Muscle layer of duodenum (tissue), 2 donors: Measurements from ENCODE around the gene SLU7.

Experiments used
- H3K27ac ChIP-seq: one replicate; pipeline ENCODE4 v1.7.0; 2013; ENCODE audit warnings: mild to moderate bottlenecking, low read length
- H3K27me3 ChIP-seq: one replicate; pipeline ENCODE4 v1.7.0; 2013; ENCODE audit warnings: low read depth, mild to moderate bottlenecking, control low read depth, low read length
- H3K36me3 ChIP-seq, 2 donors: one replicate each; pipeline ENCODE4 v1.7.0; 2013; ENCODE audit warnings: low read length in 2 of 2, control low read depth in 1 of 2, mild to moderate bottlenecking in 1 of 2; ENCODE audit not compliant: insufficient read depth in 2 of 2, control insufficient read depth in 1 of 2
- H3K4me1 ChIP-seq, 2 donors: one replicate each; pipeline ENCODE4 v1.7.0; 2013; ENCODE audit warnings: low read length in 2 of 2, mild to moderate bottlenecking in 2 of 2, control low read depth in 1 of 2, moderate library complexity in 1 of 2; ENCODE audit not compliant: insufficient read depth in 2 of 2, control insufficient read depth in 1 of 2
- H3K4me3 ChIP-seq, 2 donors: one replicate each; pipeline ENCODE4 v1.7.0; 2013; ENCODE audit warnings: low read length in 2 of 2, low read depth in 1 of 2, mild to moderate bottlenecking in 1 of 2
- H3K9me3 ChIP-seq, 2 donors: one replicate each; pipeline ENCODE4 v1.7.0; 2013; ENCODE audit warnings: low read length in 2 of 2, control low read depth in 1 of 2, mild to moderate bottlenecking in 1 of 2; ENCODE audit not compliant: control insufficient read depth in 1 of 2
- donor health status: healthy.

SLU7 gene

DNA sequence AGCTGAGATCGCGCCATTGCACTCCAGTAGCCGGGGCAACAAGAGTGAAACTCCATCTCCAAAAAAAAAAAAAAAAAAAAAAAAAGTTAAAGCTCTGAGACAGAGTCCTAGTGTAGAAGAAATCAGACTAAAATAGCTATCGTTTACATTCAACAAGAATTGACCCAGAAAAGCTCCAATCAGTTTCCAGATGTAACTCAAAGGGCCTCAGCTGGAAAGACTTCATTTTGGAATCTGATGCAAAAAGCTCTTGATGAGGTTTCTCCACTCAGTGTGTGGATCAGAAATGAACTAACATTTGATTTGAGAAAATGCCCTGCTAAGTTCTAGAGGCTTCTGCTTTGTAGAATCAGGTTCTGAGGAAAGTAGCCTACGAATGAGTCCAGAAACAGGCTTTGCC is 41.2 kb downstream of the SLU7 start:
- Histone ChIP-seq H3K36me3 (no peaks in the 10 kb centered on the region), H3K27ac (no peak overlapping the region), H3K4me3 (no peak overlapping the region), H3K9me3 (no peaks in the 10 kb centered on the region), H3K27me3 (no peaks in the 10 kb centered on the region), H3K4me1 (peaks cover 0 to 4% of the 10 kb centered on the region in 2 donors)

DNA sequence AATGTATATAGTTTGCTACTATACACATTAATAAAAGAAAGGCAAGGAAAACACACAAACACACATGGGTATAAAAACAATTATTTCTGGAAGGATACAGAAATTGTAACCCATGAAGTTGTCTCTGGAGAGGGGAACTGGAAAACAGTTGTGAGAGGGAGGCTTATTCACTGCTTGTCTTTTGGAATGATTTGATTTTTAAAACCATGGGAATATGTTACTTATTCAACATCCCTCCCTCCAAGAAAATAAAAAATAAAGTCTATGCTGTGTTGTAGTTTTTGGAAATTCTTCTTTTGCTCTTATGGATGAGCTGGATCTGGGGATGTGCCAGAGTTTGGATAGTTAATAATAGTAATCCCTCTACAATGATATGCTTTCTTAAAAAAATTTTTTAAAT is 42.5 kb downstream of the SLU7 start:
- H3K4me3 ChIP-seq = no peak overlapping the region
- peaks cover 0 to 4% of the 10 kb centered on the region in 2 donors for H3K4me1 ChIP-seq
- H3K9me3 ChIP-seq = no peaks in the 10 kb centered on the region
- H3K27me3 ChIP-seq = no peaks in the 10 kb centered on the region
- H3K27ac ChIP-seq = no peak overlapping the region
- no peaks in the 10 kb centered on the region for H3K36me3 ChIP-seq

DNA sequence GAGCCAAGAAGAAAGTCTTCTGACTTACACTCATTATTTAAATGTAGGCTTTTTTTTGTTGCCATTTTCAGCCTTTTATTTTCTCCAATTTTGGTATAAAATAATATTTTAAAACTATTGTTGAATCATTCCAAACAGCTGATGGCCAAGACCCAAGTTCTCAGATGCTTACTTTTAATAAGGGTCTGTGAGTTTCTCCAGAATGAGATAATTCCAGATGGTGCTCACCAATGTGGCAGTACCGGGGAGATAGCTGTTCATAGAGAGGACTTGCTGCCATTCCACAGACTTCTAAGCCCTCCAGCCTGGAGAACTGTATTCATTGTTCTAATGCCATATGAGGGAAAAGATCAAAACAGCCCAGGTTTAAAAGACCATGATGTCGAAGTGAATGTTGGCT is 43.2 kb downstream of the SLU7 start:
- H3K4me1 ChIP-seq = peaks cover 0 to 4% of the 10 kb centered on the region in 2 donors
- H3K4me3 ChIP-seq = no peak overlapping the region
- no peak overlapping the region for H3K27ac ChIP-seq
- no peaks in the 10 kb centered on the region for H3K9me3 ChIP-seq
- H3K36me3 ChIP-seq = no peaks in the 10 kb centered on the region
- no peaks in the 10 kb centered on the region for H3K27me3 ChIP-seq

DNA sequence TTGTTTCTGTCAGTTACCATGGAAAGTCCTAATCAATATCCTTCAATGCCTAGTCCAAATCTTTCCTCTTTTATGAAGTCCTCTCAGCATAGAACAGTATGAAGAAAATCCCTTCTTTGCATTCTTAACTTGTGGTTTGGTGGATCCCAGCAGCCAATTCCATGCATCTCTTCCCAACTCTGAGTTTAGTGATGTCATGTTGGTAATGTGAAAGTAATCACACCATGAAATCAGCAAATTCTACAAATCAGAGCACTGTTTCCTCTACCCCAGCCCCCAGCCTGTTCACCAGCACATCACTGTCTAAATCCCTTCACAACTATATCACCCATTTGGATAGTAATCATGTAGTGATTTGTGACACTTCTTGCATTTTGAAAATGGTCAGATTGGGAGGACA is 43.7 kb downstream of the SLU7 start:
- H3K4me3 ChIP-seq = no peak overlapping the region
- H3K36me3 ChIP-seq = no peaks in the 10 kb centered on the region

DNA sequence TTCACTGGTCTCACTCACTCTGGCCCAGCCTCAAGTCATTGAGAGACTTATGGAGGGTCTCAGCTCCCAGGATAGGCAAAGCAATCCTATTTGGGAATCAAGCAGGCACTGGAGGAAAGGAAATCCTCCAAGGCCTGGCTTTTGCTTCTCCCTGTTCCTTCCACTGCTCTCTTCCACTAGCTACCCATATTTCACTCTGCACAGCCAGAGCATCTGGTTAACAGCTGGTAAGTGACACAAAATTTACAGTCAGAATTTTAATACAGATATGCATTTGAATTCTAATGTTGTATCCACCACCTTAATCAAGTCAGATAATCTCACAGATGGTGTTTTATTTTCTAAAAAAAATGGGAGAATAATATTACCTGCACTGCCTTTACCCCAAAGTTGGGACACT is 47.6 kb downstream of the SLU7 start:
- no peaks in the 10 kb centered on the region for H3K36me3 ChIP-seq
- H3K27ac ChIP-seq = no peak overlapping the region
- H3K4me1 ChIP-seq = peaks cover 0 to 4% of the 10 kb centered on the region in 2 donors
- no peak overlapping the region for H3K4me3 ChIP-seq
- H3K27me3 ChIP-seq = no peaks in the 10 kb centered on the region
- no peaks in the 10 kb centered on the region for H3K9me3 ChIP-seq

More for the DNA sequence above, 43.7 kb downstream of the SLU7 start:
- Histone ChIP-seq H3K27ac (no peak overlapping the region), H3K27me3 (no peaks in the 10 kb centered on the region), H3K4me1 (peaks cover 0 to 4% of the 10 kb centered on the region in 2 donors), H3K9me3 (no peaks in the 10 kb centered on the region)

DNA sequence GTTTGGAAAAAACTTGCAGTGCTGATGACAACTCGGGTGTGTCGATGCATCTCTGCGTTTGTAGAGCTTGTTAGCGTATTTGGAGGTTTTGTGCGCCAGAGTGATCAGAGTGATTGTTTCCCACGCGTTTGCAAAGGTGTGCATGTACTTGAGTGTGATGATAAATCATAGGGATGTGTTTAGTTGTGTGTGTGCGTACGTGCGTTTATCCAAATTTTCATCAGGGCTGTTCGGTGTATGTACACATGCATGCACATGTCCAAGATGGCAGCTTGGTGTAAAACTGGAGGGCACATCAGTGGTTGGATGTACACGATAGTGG is 48.2 kb downstream of the SLU7 start:
- Histone ChIP-seq H3K36me3 (no peaks in the 10 kb centered on the region), H3K27ac (no peak overlapping the region), H3K9me3 (no peaks in the 10 kb centered on the region), H3K4me1 (no peaks in the 10 kb centered on the region), H3K4me3 (peak overlapping the region; percentile 64 to 79), H3K27me3 (no peaks in the 10 kb centered on the region)

DNA sequence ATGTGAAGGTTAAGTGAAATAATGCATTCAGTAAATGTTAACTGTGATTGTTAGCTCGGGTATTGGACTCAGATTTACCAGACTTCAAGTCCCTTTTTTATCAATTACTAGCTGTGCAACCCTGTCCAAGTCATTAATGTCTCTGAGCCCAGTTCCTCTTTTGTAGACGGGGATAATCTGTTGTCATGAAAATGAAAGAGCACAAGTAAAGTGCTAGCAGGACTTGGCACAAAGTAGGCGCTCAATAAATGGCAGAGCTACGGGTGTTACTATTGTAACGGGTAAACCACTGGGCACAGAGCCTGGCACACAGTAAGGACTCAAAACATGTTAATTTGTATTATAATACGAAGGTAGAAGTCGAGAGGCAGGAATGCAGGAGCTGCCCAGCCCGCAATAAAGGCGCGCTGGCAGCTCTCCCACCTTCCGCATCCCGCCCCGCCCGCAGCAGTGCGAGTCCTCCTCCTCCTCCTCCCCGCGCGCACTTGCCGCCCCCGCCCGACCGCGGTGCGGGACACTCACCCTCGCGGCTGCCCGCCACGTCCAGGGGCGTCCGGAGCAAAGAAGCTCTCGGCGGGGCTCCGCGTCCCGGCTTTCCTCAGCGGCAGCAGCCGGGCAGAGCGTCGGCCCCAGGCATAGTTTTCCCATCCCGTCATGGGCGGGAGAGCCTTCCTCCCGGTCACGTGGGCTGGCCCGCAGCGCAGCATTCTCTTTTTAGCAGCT is 48.7 kb downstream of the SLU7 start, which contains the start of gene C1QTNF2:
Gene C1QTNF2, minus strand, starts transcription at position 637 of the 723 bp plus-strand sequence. CDS start 15,615 bp downstream, outside the sequence.
- Histone ChIP-seq H3K36me3 (no peaks in the 10 kb centered on the region), H3K4me1 (no peaks in the 10 kb centered on the region), H3K4me3 (peak within 1 kb of the TSS; percentile 64 to 79), H3K9me3 (no peaks in the 10 kb centered on the region), H3K27ac (no peak within 1 kb of the TSS), H3K27me3 (no peaks in the 10 kb centered on the region)

DNA sequence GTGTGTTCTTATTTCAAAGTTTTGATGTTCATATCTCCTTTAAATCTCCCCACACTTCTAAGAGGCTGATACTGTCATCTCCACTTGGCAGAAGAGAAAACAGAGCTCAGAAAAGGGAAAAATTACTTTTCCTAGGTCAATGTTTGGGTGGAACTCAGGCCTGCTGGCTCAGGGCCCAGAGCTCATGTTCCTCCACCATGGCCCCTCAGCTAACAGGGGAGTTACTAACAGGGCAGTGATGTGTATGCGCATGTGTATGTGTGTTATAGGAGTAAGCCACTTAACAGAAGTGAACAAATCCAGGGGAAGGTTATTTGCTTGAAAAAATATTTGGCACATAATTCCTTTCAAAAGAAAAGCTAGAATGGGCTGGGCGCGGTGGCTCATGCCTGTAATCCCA is 51.0 kb downstream of the SLU7 start:
- H3K27me3 ChIP-seq = no peaks in the 10 kb centered on the region

DNA sequence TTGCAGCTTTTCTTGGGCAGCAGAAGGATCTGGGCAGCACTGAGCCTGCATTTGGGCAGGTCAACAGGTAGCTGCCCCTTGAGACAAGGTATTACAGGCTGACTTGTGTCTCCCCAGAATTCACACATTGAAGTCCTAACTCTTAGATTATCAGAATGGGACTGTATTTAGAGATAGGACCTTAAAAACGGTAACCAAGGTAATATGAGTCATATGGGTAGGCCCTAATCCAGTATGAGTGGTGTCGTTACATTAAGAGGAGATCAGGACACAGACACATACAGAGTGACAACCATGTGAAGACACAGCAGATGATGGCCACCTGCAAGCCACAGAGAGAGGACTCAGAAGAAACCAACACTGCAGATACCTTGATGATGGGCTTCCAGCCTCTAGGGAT is 51.6 kb downstream of the SLU7 start:
- Histone ChIP-seq H3K9me3 (no peaks in the 10 kb centered on the region), H3K4me3 (no peak overlapping the region), H3K36me3 (no peaks in the 10 kb centered on the region), H3K4me1 (peaks cover 4 to 5% of the 10 kb centered on the region in 2 donors), H3K27me3 (no peaks in the 10 kb centered on the region), H3K27ac (no peak overlapping the region)

More for the DNA sequence above, 51.0 kb downstream of the SLU7 start:
- H3K9me3 ChIP-seq = no peaks in the 10 kb centered on the region
- no peak overlapping the region for H3K4me3 ChIP-seq
- no peak overlapping the region for H3K27ac ChIP-seq
- no peaks in the 10 kb centered on the region for H3K36me3 ChIP-seq
- peaks cover 3 to 4% of the 10 kb centered on the region in 2 donors for H3K4me1 ChIP-seq

DNA sequence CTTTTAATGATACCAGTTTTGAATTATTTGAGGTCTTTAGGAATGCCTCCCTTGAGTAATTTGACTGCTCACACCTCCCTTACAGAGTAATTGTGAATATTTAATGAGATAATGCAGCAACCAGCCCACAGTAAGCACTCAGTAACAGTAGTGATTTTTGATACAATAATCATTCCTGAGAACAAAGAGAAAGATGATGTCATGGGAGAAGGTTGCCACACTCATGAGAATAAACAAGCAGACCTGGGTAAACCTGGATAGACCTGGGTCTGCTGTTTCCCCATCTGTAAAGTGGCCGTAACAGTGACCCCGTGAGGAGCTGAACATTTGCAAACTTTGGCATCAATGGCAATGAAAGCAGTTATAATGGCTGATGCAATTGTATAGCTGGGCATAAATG is 52.7 kb downstream of the SLU7 start:
- peaks cover 4 to 5% of the 10 kb centered on the region in 2 donors for H3K4me1 ChIP-seq
- no peaks in the 10 kb centered on the region for H3K36me3 ChIP-seq
- H3K9me3 ChIP-seq = no peaks in the 10 kb centered on the region
- H3K27ac ChIP-seq = no peak overlapping the region
- no peak overlapping the region for H3K4me3 ChIP-seq
- no peaks in the 10 kb centered on the region for H3K27me3 ChIP-seq

DNA sequence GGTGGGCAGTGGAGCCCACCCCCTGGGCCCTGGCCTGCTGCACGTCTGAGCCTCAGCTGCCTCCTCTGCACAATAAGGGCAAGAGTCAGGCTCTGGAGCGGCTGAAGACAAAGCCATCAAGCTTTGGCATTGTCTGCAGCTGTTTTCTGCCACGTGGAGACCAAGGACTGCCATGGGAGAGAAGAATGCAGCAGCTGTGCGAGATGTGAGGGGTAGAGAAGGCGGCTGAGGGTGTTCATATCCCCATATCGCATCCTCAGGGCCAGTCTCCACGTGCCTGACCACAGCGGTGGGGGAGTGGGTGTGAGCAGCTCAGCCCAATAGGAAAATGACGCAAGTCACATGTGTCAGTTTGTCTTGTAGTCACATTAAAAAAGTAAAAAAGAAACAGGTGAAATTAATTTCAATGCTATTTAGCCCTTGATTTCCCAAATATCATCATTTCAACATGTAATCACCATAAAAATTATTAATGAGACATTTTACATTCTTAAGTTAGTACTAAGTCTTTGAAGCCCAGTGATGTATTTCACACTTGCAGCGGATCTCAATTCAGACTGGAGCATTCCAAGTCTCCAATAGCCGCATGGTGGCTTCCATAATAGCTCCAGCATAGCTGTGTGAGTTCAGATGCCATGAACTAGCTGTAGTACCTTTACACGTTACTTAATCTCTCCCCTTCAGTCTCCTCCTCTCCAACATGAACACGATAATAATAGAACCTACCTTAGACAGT is 55.1 kb downstream of the SLU7 start:
- no peaks in the 10 kb centered on the region for H3K27me3 ChIP-seq
- H3K9me3 ChIP-seq = no peaks in the 10 kb centered on the region
- H3K27ac ChIP-seq = peak overlapping the region; percentile 1
- H3K36me3 ChIP-seq = no peaks in the 10 kb centered on the region
- H3K4me3 ChIP-seq = no peak overlapping the region
- peaks cover 4 to 5% of the 10 kb centered on the region in 2 donors for H3K4me1 ChIP-seq
